Thyroid gland (tissue), 4 donors: ENCODE measurements around the gene TMPRSS13. TPM values are rescaled to one million over a fixed set of nuclear protein-coding genes. Genes with fewer than 3 reads are reported as not detected.

Experiments used
- DNase-seq, 2 donors: peaks; one replicate each; pipeline ENCODE4 v3.0.0-alpha.2; 2019
- H3K27ac ChIP-seq, 3 donors: fragments of 200-600 bp; sonication (generic); 1 replicate in 2 of 3; 2 replicates in 1 of 3; pipeline ENCODE4 v1.5.1; 2016 to 2019; ENCODE audit warnings: mild to moderate bottlenecking in 1 of 3, moderate library complexity in 1 of 3
- H3K27me3 ChIP-seq: fragments of 200-600 bp; sonication (generic); one replicate; pipeline ENCODE4 v1.5.1; 2019
- H3K36me3 ChIP-seq, 2 donors: fragments of 200-600 bp; sonication (generic); one replicate each; pipeline ENCODE4 v1.5.1; 2016 to 2019
- H3K4me1 ChIP-seq, 2 donors: fragments of 200-600 bp; sonication (generic); one replicate each; pipeline ENCODE4 v1.5.1; 2017 to 2019
- H3K4me3 ChIP-seq, 3 donors: fragments of 200-600 bp; sonication (generic); replicated peaks in 1 of 3; 1 replicate in 2 of 3; 2 replicates in 1 of 3; pipeline ENCODE4 v1.5.1; 2016; ENCODE audit warnings: mild to moderate bottlenecking in 1 of 3
- H3K9me3 ChIP-seq: fragments of 200-600 bp; sonication (generic); one replicate; pipeline ENCODE4 v1.5.1; 2017
- POLR2A ChIP-seq, 2 donors: fragments of 450-650 bp; IDR thresholded peaks; one replicate each; pipeline ENCODE4 v1.6.1; 2017; ENCODE audit warnings: antibody characterized with exemption in 2 of 2, mild to moderate bottlenecking in 2 of 2, moderate library complexity in 1 of 2
- WGBS, 2 donors: methylation state at CpG; one replicate each; pipeline ENCODE4 v1.1.5; 2017; 5-methylcytosine and 5-hydroxymethylcytosine counted together
- intact Hi-C: fragments of 100-400 bp; cut with DNase I; formaldehyde crosslinking; loops from one replicate; pipeline ENCODE4 v1.15.1; 2023
- total RNA-seq, 4 donors: library from RNA; depleted of rRNA; stranded (reverse); fragments of >200 nt; gene quantifications; one replicate each; pipeline ENCODE4 v1.2.3, GENCODE V29; 2016
- TF ChIP-seq, protein P1 (sequence below), 6 experiments: fragments of 200-600 bp in 3 of 6; fragments of 450-650 bp in 3 of 6; sonication (generic) in 3 of 6; IDR thresholded peaks; one replicate each; pipeline ENCODE4 v1.5.1; 2016 to 2019; ENCODE audit warnings: antibody characterized with exemption in 6 of 6, mild to moderate bottlenecking in 2 of 6, inconsistent platforms in 1 of 6, moderate library complexity in 1 of 6

The TMPRSS13 gene
- total RNA-seq, 4 donors from 2014 or later: 8.5 to 24.3 (median 13.0) TPM

DNA sequence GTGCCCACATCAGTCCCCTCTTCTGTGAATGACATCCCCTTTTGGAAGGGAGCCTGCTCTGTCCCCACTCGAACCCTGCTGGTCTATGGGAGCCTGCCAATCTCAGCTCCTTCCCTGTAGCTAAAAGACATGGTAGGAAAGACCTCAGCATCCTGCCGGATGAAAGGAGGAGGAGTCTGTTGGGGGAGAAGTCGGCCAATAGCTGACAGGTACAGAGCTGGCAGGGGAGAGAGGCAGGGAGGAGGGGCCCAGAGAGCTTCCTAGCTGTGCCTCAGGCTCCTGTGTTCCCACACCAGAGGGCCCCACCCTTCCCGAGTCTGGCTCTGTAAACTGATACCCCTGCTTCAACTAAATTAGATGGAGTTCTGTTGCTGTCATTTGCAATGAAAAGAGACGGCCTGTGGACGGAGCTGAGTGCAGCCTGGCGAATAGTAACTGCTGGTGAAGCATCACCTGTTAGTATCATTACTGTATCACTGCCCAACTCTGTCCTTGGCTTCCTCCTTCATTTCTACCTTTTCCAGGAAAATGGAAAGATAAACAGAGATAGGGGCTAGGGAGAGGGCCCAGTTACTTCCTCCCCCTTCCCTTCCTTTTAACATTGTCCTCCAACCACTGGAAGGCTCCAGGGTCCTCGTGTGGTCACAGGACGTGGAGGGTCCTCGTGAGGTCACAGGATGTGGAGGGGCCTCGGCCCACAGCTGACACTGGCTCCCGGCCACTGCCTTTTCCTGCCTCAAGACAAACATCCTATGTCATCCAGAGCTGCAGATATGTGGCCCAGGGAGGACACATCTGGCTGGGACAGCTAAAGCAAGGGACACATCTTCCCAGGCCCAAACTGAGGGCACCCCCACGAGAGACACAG, 67.8 kb downstream of the TMPRSS13 start:
- Histone ChIP-seq H3K9me3 (no peaks in the 10 kb centered on the region), H3K27ac (peak overlapping the region; percentile 57 to 78 (median 65)), H3K4me3 (no peak overlapping the region), H3K4me1 (peaks cover 0 to 20% of the 10 kb centered on the region in 2 donors), H3K36me3 (no peaks in the 10 kb centered on the region), H3K27me3 (no peaks in the 10 kb centered on the region)
- no peak for DNase-seq
- intact Hi-C loops: no loop called here
- no peak for TF ChIP-seq POLR2A (IDR thresholded peaks at IDR 0.05)
- WGBS, 2 donors: 55 to 65% methylated on average over 13 of the region's 13 CpGs

DNA sequence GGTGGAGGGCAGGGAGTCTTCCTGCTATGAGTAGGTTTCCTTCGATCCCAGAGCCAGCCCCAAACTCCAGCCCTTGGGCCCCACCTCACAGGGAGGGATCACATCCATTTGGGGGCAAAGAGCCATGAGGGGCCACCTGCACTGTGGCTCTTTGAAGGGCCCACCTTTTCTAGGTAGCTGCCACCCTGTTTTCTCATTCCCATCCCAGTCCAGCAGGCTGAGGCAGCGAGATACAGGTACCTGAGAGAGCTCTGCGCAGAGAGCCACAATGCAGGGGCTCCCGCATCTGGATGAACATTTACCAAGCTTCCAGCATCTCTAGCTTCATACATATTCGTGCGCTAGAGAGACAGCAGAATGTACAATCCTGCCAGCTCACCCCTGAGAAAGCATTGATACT, 69.1 kb downstream of the TMPRSS13 start:
- 84 to 92% methylated on average over 6 of the region's 6 CpGs for WGBS, 2 donors
- Histone ChIP-seq H3K9me3 (no peaks in the 10 kb centered on the region), H3K27me3 (no peaks in the 10 kb centered on the region), H3K27ac (peak overlapping the region in 1 of 3 donors; percentile 28), H3K4me3 (no peak overlapping the region), H3K4me1 (peaks cover 9 to 33% of the 10 kb centered on the region in 2 donors), H3K36me3 (no peaks in the 10 kb centered on the region)
- no peak for DNase-seq
- intact Hi-C loops: no loop called here
- TF ChIP-seq POLR2A (IDR thresholded peaks at IDR 0.05): no peak
- TF ChIP-seq, protein P1, sequence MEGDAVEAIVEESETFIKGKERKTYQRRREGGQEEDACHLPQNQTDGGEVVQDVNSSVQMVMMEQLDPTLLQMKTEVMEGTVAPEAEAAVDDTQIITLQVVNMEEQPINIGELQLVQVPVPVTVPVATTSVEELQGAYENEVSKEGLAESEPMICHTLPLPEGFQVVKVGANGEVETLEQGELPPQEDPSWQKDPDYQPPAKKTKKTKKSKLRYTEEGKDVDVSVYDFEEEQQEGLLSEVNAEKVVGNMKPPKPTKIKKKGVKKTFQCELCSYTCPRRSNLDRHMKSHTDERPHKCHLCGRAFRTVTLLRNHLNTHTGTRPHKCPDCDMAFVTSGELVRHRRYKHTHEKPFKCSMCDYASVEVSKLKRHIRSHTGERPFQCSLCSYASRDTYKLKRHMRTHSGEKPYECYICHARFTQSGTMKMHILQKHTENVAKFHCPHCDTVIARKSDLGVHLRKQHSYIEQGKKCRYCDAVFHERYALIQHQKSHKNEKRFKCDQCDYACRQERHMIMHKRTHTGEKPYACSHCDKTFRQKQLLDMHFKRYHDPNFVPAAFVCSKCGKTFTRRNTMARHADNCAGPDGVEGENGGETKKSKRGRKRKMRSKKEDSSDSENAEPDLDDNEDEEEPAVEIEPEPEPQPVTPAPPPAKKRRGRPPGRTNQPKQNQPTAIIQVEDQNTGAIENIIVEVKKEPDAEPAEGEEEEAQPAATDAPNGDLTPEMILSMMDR (IDR thresholded peaks at IDR 0.05): no peak

GRCh38 chr11:117859488-117860112, 69.6 kb downstream of the TMPRSS13 start:
- Histone ChIP-seq H3K9me3 (no peaks in the 10 kb centered on the region), H3K27me3 (no peaks in the 10 kb centered on the region), H3K4me3 (no peak overlapping the region), H3K4me1 (peaks cover 13 to 38% of the 10 kb centered on the region in 2 donors), H3K36me3 (no peaks in the 10 kb centered on the region), H3K27ac (peak overlapping the region in 1 of 3 donors; percentile 28)
- no peak for DNase-seq
- intact Hi-C loops: no loop called here
- 83% methylated on average over 9 of the region's 9 CpGs for WGBS, 2 donors
- TF ChIP-seq, protein P1 (IDR thresholded peaks at IDR 0.05): no peak
- TF ChIP-seq POLR2A (IDR thresholded peaks at IDR 0.05): no peak

DNA sequence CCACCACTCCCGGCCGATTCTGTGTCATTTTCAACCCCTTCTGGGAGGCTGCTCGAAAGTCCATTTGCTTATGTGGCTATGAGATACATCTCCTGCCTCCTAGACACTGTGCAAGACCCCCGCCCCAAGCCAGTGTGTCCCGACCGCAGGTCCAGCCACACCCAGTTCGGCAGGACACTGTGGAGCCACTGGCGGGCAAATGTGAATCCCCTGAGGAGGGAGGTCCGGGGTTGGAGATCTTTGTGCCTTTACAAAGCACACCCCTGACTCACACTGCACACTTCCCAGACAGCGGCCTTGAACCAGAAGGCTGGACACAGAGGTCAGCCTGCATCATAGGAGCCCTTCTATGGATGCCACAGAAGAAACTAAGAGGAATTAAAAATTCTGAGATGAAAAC, 70.1 kb downstream of the TMPRSS13 start:
- DNase-seq: no peak
- WGBS, 2 donors: 90% methylated on average over 6 to 10 of the region's 10 CpGs

GRCh38 chr11:117857734-117858414, 71.3 kb downstream of the TMPRSS13 start:
- H3K27me3 ChIP-seq: no peaks in the 10 kb centered on the region
- DNase-seq: no peak
- intact Hi-C loops: no loop called here
- no peaks in the 10 kb centered on the region for H3K9me3 ChIP-seq
- no peak overlapping the region for H3K27ac ChIP-seq
- H3K36me3 ChIP-seq: no peaks in the 10 kb centered on the region
- H3K4me1 ChIP-seq: peaks cover 13 to 40% of the 10 kb centered on the region in 2 donors
- TF ChIP-seq, protein P1 (IDR thresholded peaks at IDR 0.05): no peak
- no peak for TF ChIP-seq POLR2A (IDR thresholded peaks at IDR 0.05)
- WGBS, 2 donors: 66 to 71% methylated on average over 11 of the region's 11 CpGs
- H3K4me3 ChIP-seq: no peak overlapping the region

More for the DNA sequence above, 70.1 kb downstream of the TMPRSS13 start:
- Histone ChIP-seq H3K4me1 (peaks cover 13 to 40% of the 10 kb centered on the region in 2 donors), H3K27me3 (no peaks in the 10 kb centered on the region), H3K9me3 (no peaks in the 10 kb centered on the region), H3K36me3 (no peaks in the 10 kb centered on the region), H3K27ac (no peak overlapping the region), H3K4me3 (no peak overlapping the region)
- intact Hi-C loops: no loop called here
- TF ChIP-seq POLR2A (IDR thresholded peaks at IDR 0.05): no peak
- TF ChIP-seq, protein P1 (IDR thresholded peaks at IDR 0.05): no peak
